ENCODE results near the gene SPATA16. TPM values are rescaled to one million over a fixed set of nuclear protein-coding genes. Genes with fewer than 3 reads are reported as not detected.
A peak's percentile ranks its signal among the peaks of the same experiment; 100 is the strongest.

Gene SPATA16
- polyA plus RNA-seq, 1 donor from 2014 or later: not detected

DNA sequence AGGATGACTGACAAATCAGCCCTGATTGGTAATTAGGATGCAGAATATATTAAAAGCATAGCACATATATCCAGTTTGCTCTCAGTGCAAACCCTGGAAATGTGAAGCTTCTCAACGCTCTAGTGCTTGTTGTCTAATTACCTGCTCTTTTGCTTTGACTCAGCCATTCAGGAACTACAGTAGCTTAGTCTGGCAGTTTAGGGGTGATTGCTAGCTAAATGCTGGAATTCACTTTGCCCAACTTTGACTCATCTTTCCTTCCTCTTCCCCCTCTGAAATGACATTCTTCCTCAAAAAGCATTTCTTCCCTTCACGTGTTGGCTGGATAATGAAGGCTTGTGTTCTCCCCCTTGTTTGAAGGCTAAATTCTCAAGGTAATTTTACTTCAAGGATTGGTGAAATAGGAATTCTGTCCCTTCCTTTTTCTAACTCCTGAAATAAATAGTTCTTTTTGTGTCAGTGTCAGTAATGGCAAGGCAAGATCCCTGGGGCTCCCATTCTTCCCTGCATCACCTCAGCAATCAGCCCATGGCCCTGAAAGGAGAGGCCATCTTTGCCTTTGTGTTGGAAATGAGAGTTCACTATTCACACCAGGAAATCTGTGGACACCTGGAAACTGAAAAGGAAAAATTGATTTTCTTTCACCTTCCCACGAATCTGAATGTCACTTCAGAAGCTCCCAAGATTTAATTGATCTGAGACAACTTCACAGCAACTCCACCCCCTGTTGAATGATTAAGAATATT is 286.9 kb downstream of the SPATA16 start:
- no peaks in the 10 kb centered on the region for H3K79me2 ChIP-seq (replicated peaks; ENCODE audit: insufficient read depth, low read length)
- H2AFZ ChIP-seq (ENCODE audit: low read depth, low read length): no peak overlapping the region
- H4K20me1 ChIP-seq (ENCODE audit: insufficient read depth): no peaks in the 10 kb centered on the region
- H3K36me3 ChIP-seq (ENCODE audit: insufficient read depth, low read length): no peaks in the 10 kb centered on the region
- H3K9me3 ChIP-seq (ENCODE audit: low read length): no peaks in the 10 kb centered on the region
- no peak overlapping the region for H3K4me3 ChIP-seq (ENCODE audit: low read length)
- no peaks in the 10 kb centered on the region for H3F3A ChIP-seq (ENCODE audit: insufficient read depth, low read length, poor library complexity, severe bottlenecking)
- no peaks in the 10 kb centered on the region for H3K27me3 ChIP-seq (ENCODE audit: insufficient read depth, low read depth, low read length)
- TF ChIP-seq MXI1 (conservative IDR thresholded peaks at IDR 0.05; ENCODE audit: poor library complexity, severe bottlenecking) (no peak), POLR2AphosphoS5 (IDR thresholded peaks at IDR 0.05) (no peak)
- TF ChIP-seq, protein P1, sequence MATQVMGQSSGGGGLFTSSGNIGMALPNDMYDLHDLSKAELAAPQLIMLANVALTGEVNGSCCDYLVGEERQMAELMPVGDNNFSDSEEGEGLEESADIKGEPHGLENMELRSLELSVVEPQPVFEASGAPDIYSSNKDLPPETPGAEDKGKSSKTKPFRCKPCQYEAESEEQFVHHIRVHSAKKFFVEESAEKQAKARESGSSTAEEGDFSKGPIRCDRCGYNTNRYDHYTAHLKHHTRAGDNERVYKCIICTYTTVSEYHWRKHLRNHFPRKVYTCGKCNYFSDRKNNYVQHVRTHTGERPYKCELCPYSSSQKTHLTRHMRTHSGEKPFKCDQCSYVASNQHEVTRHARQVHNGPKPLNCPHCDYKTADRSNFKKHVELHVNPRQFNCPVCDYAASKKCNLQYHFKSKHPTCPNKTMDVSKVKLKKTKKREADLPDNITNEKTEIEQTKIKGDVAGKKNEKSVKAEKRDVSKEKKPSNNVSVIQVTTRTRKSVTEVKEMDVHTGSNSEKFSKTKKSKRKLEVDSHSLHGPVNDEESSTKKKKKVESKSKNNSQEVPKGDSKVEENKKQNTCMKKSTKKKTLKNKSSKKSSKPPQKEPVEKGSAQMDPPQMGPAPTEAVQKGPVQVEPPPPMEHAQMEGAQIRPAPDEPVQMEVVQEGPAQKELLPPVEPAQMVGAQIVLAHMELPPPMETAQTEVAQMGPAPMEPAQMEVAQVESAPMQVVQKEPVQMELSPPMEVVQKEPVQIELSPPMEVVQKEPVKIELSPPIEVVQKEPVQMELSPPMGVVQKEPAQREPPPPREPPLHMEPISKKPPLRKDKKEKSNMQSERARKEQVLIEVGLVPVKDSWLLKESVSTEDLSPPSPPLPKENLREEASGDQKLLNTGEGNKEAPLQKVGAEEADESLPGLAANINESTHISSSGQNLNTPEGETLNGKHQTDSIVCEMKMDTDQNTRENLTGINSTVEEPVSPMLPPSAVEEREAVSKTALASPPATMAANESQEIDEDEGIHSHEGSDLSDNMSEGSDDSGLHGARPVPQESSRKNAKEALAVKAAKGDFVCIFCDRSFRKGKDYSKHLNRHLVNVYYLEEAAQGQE (IDR thresholded peaks at IDR 0.05; ENCODE audit: borderline replicate concordance): peak; percentile 39
- no peak overlapping the region for H3K9ac ChIP-seq (ENCODE audit: low read length)
- H3K9me2 ChIP-seq (ENCODE audit: insufficient read depth, low read length): no peaks in the 10 kb centered on the region
- no peak overlapping the region for H3K27ac ChIP-seq (ENCODE audit: low read length)
- H3K4me2 ChIP-seq (ENCODE audit: low read length): no peak overlapping the region

GRCh38 chr3:172853005-172853404 is 288.0 kb downstream of the SPATA16 start:
- no peaks in the 10 kb centered on the region for H3K9me3 ChIP-seq (ENCODE audit: low read length)
- H3K9ac ChIP-seq (ENCODE audit: low read length): no peak overlapping the region
- H4K20me1 ChIP-seq (ENCODE audit: insufficient read depth): no peaks in the 10 kb centered on the region
- H3F3A ChIP-seq (ENCODE audit: insufficient read depth, low read length, poor library complexity, severe bottlenecking): no peaks in the 10 kb centered on the region
- H2AFZ ChIP-seq (ENCODE audit: low read depth, low read length): no peak overlapping the region
- H3K9me2 ChIP-seq (ENCODE audit: insufficient read depth, low read length): no peaks in the 10 kb centered on the region
- no peaks in the 10 kb centered on the region for H3K27me3 ChIP-seq (ENCODE audit: insufficient read depth, low read depth, low read length)
- no peak overlapping the region for H3K4me2 ChIP-seq (ENCODE audit: low read length)
- H3K4me3 ChIP-seq (ENCODE audit: low read length): no peak overlapping the region
- TF ChIP-seq MXI1 (conservative IDR thresholded peaks at IDR 0.05; ENCODE audit: poor library complexity, severe bottlenecking): no peak
- no peak for TF ChIP-seq SMC3 (conservative IDR thresholded peaks at IDR 0.05; ENCODE audit: poor library complexity)
- TF ChIP-seq TAF1 (IDR thresholded peaks at IDR 0.05; ENCODE audit: low read depth): no peak
- TF ChIP-seq EP300 (conservative IDR thresholded peaks at IDR 0.05; ENCODE audit: poor library complexity, severe bottlenecking): no peak
- no peak for TF ChIP-seq CTCF (IDR thresholded peaks at IDR 0.05; ENCODE audit: poor library complexity, severe bottlenecking)
- TF ChIP-seq, protein P1 (IDR thresholded peaks at IDR 0.05; ENCODE audit: borderline replicate concordance): no peak
- no peak for TF ChIP-seq RAD21 (conservative IDR thresholded peaks at IDR 0.05)
- TF ChIP-seq EZH2 (IDR thresholded peaks at IDR 0.05; ENCODE audit: borderline replicate concordance, insufficient read depth, low read length, poor library complexity, severe bottlenecking): no peak
- TF ChIP-seq POLR2AphosphoS5 (IDR thresholded peaks at IDR 0.05): no peak
- H3K27ac ChIP-seq (ENCODE audit: low read length): no peak overlapping the region
- no peaks in the 10 kb centered on the region for H3K79me2 ChIP-seq (replicated peaks; ENCODE audit: insufficient read depth, low read length)
- no peaks in the 10 kb centered on the region for H3K36me3 ChIP-seq (ENCODE audit: insufficient read depth, low read length)

Measured in neural cell (in vitro differentiated cells).